DOHH2 (cell line): Measurements from ENCODE around the gene ATP6V1G1.

Experiments used
- H3F3A ChIP-seq: fragments of 200-600 bp; sonication (generic), shearing (Covaris generic); 2 replicates; pipeline ENCODE4 v1.6.0; 2016; ENCODE audit warnings: antibody characterized with exemption, mild to moderate bottlenecking; ENCODE audit not compliant: control insufficient read depth, insufficient read depth
- H3K27ac ChIP-seq: fragments of 200-600 bp; sonication (generic); 2 replicates; pipeline ENCODE4 v1.5.1; 2014; ENCODE audit warnings: low read depth, mild to moderate bottlenecking, low read length, moderate library complexity
- H3K27me3 ChIP-seq: fragments of 200-600 bp; sonication (generic); 2 replicates; pipeline ENCODE4 v1.6.1; 2014; ENCODE audit warnings: mild to moderate bottlenecking, low read length, mixed read lengths; ENCODE audit not compliant: control insufficient read depth
- H3K36me3 ChIP-seq: fragments of 200-600 bp; sonication (generic); 2 replicates; pipeline ENCODE4 v1.6.1; 2014; ENCODE audit warnings: mild to moderate bottlenecking, low read length, moderate library complexity, mixed read lengths; ENCODE audit not compliant: control insufficient read depth
- H3K4me1 ChIP-seq: fragments of 200-600 bp; sonication (generic); 2 replicates; pipeline ENCODE4 v1.6.1; 2014; ENCODE audit warnings: mild to moderate bottlenecking, low read length, mixed read lengths; ENCODE audit not compliant: control insufficient read depth
- H3K4me2 ChIP-seq: fragments of 200-600 bp; sonication (generic); 2 replicates; pipeline ENCODE4 v1.6.0; 2014; ENCODE audit warnings: mild to moderate bottlenecking, low read length, moderate library complexity
- H3K4me3 ChIP-seq: fragments of 200-600 bp; sonication (generic); 2 replicates; pipeline ENCODE4 v1.5.1; 2014; ENCODE audit warnings: mild to moderate bottlenecking, low read length, mixed read lengths
- H3K79me2 ChIP-seq: fragments of 200-600 bp; sonication (generic); 2 replicates; pipeline ENCODE4 v1.6.1; 2014; ENCODE audit warnings: mild to moderate bottlenecking, low read length, mixed read lengths; ENCODE audit not compliant: control insufficient read depth
- H3K9me2 ChIP-seq: fragments of 200-600 bp; sonication (generic); replicated peaks from 2 replicates; pipeline ENCODE4 v1.6.1; 2014; ENCODE audit warnings: mild to moderate bottlenecking, low read length, mixed read lengths; ENCODE audit not compliant: control insufficient read depth
- H3K9me3 ChIP-seq: fragments of 200-600 bp; sonication (generic); 2 replicates; pipeline ENCODE4 v1.6.1; 2014; ENCODE audit warnings: antibody characterized with exemption, low read length, mixed read lengths; ENCODE audit not compliant: control insufficient read depth, insufficient read depth
- H4K20me1 ChIP-seq: fragments of 200-600 bp; sonication (generic); 2 replicates; pipeline ENCODE4 v1.6.0; 2014; ENCODE audit warnings: low read depth, mild to moderate bottlenecking, antibody characterized with exemption, low read length, moderate library complexity; ENCODE audit not compliant: control insufficient read depth, insufficient read depth
- EZH2phosphoT487 ChIP-seq: fragments of 200-600 bp; sonication (generic); IDR thresholded peaks from 2 replicates; pipeline ENCODE4 v1.6.1; 2017; ENCODE audit warnings: borderline replicate concordance, mild to moderate bottlenecking, antibody characterized with exemption, low read length, moderate library complexity, mixed read lengths
- TF ChIP-seq, protein P1 (sequence below): fragments of 200-600 bp; sonication (generic); IDR thresholded peaks from one replicate; pipeline ENCODE4 v1.5.1; 2014; ENCODE audit warnings: antibody characterized with exemption, mild to moderate bottlenecking, low read depth, low read length; ENCODE audit not compliant: poor library complexity, severe bottlenecking

ATP6V1G1 gene

GRCh38 chr9:114545055-114545454, 42.5 kb upstream of the ATP6V1G1 start:
- Histone ChIP-seq H3F3A (no peaks in the 10 kb centered on the region), H3K36me3 (no peaks in the 10 kb centered on the region), H3K79me2 (no peaks in the 10 kb centered on the region), H3K9me3 (no peaks in the 10 kb centered on the region), H3K27ac (no peak overlapping the region), H3K4me1 (peaks cover 3% of the 10 kb centered on the region), H4K20me1 (no peaks in the 10 kb centered on the region), H3K9me2 (no peaks in the 10 kb centered on the region), H3K4me2 (no peak overlapping the region), H3K4me3 (no peak overlapping the region), H3K27me3 (peaks cover 51% of the 10 kb centered on the region)
- TF ChIP-seq, protein P1, sequence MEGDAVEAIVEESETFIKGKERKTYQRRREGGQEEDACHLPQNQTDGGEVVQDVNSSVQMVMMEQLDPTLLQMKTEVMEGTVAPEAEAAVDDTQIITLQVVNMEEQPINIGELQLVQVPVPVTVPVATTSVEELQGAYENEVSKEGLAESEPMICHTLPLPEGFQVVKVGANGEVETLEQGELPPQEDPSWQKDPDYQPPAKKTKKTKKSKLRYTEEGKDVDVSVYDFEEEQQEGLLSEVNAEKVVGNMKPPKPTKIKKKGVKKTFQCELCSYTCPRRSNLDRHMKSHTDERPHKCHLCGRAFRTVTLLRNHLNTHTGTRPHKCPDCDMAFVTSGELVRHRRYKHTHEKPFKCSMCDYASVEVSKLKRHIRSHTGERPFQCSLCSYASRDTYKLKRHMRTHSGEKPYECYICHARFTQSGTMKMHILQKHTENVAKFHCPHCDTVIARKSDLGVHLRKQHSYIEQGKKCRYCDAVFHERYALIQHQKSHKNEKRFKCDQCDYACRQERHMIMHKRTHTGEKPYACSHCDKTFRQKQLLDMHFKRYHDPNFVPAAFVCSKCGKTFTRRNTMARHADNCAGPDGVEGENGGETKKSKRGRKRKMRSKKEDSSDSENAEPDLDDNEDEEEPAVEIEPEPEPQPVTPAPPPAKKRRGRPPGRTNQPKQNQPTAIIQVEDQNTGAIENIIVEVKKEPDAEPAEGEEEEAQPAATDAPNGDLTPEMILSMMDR, result no peak
- no peak for TF ChIP-seq EZH2phosphoT487

- H3K4me1 ChIP-seq, result no peaks in the 10 kb centered on the region
- no peaks in the 10 kb centered on the region for H3F3A ChIP-seq
- no peaks in the 10 kb centered on the region for H3K36me3 ChIP-seq
- H3K27ac ChIP-seq, result no peak overlapping the region
- H3K4me2 ChIP-seq, result no peak overlapping the region
- no peaks in the 10 kb centered on the region for H4K20me1 ChIP-seq
- H3K9me2 ChIP-seq, result no peaks in the 10 kb centered on the region
- no peaks in the 10 kb centered on the region for H3K9me3 ChIP-seq
- peaks cover 58% of the 10 kb centered on the region for H3K27me3 ChIP-seq
- no peak overlapping the region for H3K4me3 ChIP-seq
- no peaks in the 10 kb centered on the region for H3K79me2 ChIP-seq
- TF ChIP-seq, protein P1, result no peak
- no peak for TF ChIP-seq EZH2phosphoT487
Measured at GRCh38 chr9:114546851-114547250, 40.7 kb upstream of the ATP6V1G1 start.

DNA sequence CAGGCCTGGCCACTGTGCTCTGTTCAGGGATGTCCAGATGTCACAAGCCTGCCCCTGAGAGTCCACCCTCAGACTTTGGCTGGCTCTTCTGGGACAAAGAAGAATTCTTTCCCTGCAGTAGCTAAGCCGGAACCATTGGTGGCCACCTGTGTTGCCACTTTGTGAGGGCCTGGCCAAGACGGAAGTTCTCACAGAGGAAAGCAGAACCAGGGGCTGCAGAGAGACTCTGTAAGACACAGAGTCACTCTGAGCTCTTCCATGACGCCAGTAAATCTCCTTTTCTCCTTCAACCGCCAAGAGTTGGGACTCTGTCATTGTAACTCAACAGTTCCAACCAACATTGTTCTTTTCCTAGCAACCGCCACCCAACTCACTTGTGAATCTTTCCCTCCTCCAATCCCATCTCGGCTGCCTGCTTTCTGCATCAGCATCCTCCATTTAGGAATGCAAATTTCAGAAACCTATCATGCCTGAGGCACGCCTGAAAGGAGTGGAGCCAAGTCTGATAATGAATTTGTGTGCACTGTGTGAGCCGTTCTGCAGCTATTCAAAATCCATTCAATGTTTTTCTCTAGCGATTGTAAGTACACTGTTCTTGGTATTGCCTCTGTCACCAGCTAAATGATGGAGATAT, 37.8 kb upstream of the ATP6V1G1 start:
- TF ChIP-seq, protein P1, result no peak
- TF ChIP-seq EZH2phosphoT487, result no peak
- Histone ChIP-seq H3K79me2 (no peaks in the 10 kb centered on the region), H3K4me1 (no peaks in the 10 kb centered on the region), H3F3A (no peaks in the 10 kb centered on the region), H3K9me3 (no peaks in the 10 kb centered on the region), H3K36me3 (no peaks in the 10 kb centered on the region), H3K27me3 (peaks cover 70% of the 10 kb centered on the region), H4K20me1 (no peaks in the 10 kb centered on the region), H3K9me2 (no peaks in the 10 kb centered on the region), H3K27ac (no peak overlapping the region), H3K4me2 (no peak overlapping the region), H3K4me3 (no peak overlapping the region)
